Measurements from ENCODE around the gene LRFN5. TPM values are rescaled to one million over a fixed set of nuclear protein-coding genes. Genes with fewer than 3 reads are reported as not detected.
"Not testable (repeated sequence)": the region's sequence is repeated elsewhere in the genome, so short reads cannot be mapped to it uniquely, and the experiment has no call there.

LRFN5 gene
- total RNA-seq, 4 donors from 2014 or later, result 2.9 to 9.3 (median 5.0) TPM

DNA sequence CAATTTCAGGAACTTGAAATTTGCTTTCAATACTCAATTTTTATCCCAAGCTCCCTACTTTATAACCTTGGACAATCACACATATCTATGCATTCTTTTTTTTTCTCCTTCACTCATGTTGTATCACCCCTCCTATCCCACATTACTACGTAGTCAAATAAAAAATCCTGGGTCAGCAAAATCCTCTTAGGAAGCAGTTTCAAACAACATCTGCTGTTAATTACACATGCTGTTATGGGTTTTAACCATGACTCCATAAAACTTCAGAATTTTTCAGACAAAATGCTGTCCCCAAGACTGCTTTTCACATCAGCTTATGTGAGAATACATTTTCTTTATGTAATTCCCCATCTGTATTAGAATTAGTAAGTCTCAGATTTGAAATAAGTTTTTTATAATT, 61.7 kb downstream of the LRFN5 start:
- no peaks in the 10 kb centered on the region for H3K27me3 ChIP-seq
- 73 to 80% methylated on average over 1 of the region's 1 CpG for WGBS, 2 donors (ENCODE audit: low coverage in 1 of 2)
- no peak for ATAC-seq
- H3K4me3 ChIP-seq, result no peak overlapping the region
- no peak for TF ChIP-seq EP300 (IDR thresholded peaks at IDR 0.05)
- TF ChIP-seq POLR2AphosphoS5 (IDR thresholded peaks at IDR 0.05), result no peak
- TF ChIP-seq, protein P1, sequence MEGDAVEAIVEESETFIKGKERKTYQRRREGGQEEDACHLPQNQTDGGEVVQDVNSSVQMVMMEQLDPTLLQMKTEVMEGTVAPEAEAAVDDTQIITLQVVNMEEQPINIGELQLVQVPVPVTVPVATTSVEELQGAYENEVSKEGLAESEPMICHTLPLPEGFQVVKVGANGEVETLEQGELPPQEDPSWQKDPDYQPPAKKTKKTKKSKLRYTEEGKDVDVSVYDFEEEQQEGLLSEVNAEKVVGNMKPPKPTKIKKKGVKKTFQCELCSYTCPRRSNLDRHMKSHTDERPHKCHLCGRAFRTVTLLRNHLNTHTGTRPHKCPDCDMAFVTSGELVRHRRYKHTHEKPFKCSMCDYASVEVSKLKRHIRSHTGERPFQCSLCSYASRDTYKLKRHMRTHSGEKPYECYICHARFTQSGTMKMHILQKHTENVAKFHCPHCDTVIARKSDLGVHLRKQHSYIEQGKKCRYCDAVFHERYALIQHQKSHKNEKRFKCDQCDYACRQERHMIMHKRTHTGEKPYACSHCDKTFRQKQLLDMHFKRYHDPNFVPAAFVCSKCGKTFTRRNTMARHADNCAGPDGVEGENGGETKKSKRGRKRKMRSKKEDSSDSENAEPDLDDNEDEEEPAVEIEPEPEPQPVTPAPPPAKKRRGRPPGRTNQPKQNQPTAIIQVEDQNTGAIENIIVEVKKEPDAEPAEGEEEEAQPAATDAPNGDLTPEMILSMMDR (IDR thresholded peaks at IDR 0.05), result no peak
- no peak for TF ChIP-seq POLR2A (IDR thresholded peaks at IDR 0.05)
- no peaks in the 10 kb centered on the region for H3K4me1 ChIP-seq
- H3K36me3 ChIP-seq, result no peaks in the 10 kb centered on the region
- no peaks in the 10 kb centered on the region for H3K9me3 ChIP-seq
- H3K27ac ChIP-seq, result no peak overlapping the region

DNA sequence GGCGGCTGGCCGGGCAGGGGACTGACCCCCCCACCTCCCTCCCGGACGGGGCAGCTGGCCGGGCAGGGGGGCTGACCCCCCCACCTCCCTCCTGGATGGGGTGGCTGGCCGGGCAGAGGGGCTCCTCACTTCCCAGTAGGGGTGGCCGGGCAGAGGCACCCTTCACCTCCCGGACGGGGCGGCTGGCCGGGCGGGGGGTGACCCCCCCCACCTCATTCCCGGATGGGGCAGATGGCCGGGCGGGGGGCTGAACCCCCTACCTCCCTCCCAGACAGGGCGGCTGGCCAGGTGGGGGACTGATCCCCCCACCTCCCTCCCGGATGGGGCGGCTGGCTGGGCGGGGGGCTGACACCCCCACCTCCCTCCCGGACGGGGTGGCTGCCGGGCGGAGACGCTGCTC, 66.9 kb downstream of the LRFN5 start:
- ATAC-seq, H3K27me3 ChIP-seq, H3K9me3 ChIP-seq, H3K27ac ChIP-seq, H3K4me3 ChIP-seq, H3K4me1 ChIP-seq, H3K36me3 ChIP-seq: not testable (repeated sequence)
- WGBS, 2 donors (ENCODE audit: low coverage in 1 of 2), result no CpG with 5 or more reads among the region's 24 CpGs

DNA sequence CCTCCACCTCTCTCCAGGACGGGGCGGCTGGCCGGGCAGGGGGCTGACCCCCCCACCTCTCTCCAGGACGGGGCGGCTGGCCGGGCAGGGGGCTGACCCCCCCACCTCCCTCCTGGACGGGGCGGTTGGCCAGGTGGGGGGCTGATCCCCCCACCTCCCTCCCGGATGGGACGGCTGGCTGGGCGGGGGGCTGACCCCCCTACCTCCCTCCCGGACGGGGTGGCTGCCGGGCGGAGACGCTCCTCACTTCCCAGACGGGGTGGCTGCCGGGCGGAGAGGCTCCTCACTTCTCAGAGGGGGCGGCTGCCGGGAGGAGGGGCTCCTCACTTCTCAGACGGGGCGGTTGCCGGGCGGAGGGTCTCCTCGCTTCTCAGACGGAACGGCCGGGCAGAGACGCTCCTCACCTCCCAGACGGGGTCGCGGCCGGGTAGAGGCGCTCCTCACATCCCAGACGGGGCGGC, 67.9 kb downstream of the LRFN5 start:
- H3K27me3 ChIP-seq, H3K9me3 ChIP-seq, H3K27ac ChIP-seq, H3K36me3 ChIP-seq, H3K4me1 ChIP-seq, ATAC-seq, H3K4me3 ChIP-seq: not testable (repeated sequence)
- no CpG with 5 or more reads among the region's 37 CpGs for WGBS, 2 donors (ENCODE audit: low coverage in 1 of 2)

DNA sequence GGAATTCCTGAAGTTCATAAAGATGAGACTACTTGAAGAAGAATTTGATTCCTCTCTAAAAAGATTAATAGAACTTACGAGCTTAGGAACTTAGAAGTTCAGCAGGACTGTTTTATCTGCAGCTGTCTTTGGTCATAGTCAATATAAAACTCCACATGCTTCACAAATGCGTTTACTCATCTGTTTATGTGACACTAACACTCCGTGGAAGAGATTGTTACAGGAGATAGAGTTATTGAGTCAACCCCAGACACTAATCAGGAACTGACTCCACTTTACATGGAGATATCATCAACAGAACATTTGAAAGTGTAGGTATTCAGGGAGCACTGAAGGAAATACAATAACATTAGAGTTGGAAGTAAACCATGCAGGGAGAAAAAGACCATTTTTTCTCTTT, 92.8 kb downstream of the LRFN5 start:
- H3K4me3 ChIP-seq, result no peak overlapping the region
- TF ChIP-seq, protein P1 (IDR thresholded peaks at IDR 0.05), result no peak
- TF ChIP-seq POLR2AphosphoS5 (IDR thresholded peaks at IDR 0.05), result no peak
- TF ChIP-seq POLR2A (IDR thresholded peaks at IDR 0.05), result no peak
- TF ChIP-seq EP300 (IDR thresholded peaks at IDR 0.05), result no peak
- H3K9me3 ChIP-seq, result peaks cover 0 to 10% (median 0%) of the 10 kb centered on the region in 3 donors
- WGBS, 2 donors (ENCODE audit: low coverage in 1 of 2), result 40 to 53% methylated on average over 2 to 3 of the region's 3 CpGs
- no peak overlapping the region for H3K27ac ChIP-seq
- no peaks in the 10 kb centered on the region for H3K27me3 ChIP-seq
- H3K36me3 ChIP-seq, result no peaks in the 10 kb centered on the region
- no peak for ATAC-seq
- no peaks in the 10 kb centered on the region for H3K4me1 ChIP-seq

DNA sequence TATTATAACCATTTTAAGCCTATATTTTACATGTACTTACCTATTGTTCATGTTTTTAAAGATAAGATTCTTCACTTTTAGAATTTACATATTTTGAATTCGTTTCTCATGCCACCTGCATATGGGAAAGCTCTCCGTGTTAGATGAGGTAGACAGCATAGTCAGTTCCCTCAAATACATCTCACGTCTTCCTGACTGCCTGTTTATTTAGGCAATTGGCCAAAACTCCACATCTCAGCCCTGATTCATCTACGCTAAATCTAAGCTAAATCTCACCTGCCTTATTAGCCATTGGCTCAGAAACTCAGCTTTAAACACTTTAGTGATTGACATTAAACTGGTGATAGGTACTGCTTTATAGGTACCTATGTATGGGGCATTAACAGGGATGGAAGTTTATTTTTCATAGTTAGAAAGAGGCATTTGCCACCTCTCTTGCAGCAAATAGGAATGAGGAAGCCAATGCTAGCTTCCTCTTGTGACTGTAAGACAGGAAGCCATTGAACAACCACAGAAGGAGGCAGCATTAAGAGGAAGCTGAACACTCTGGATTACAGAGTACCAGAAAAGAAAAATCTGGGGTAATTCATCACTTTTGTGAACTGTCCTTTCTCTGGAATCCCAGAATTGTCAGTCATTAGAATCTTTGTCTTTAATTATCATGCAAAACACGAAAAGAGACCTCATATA, 111.9 kb downstream of the LRFN5 start:
- ATAC-seq, result no peak
- Histone ChIP-seq H3K9me3 (no peaks in the 10 kb centered on the region), H3K36me3 (no peaks in the 10 kb centered on the region), H3K27ac (no peak overlapping the region), H3K4me1 (no peaks in the 10 kb centered on the region), H3K4me3 (no peak overlapping the region), H3K27me3 (no peaks in the 10 kb centered on the region)
- TF ChIP-seq POLR2A (IDR thresholded peaks at IDR 0.05) (no peak), POLR2AphosphoS5 (IDR thresholded peaks at IDR 0.05) (no peak), EP300 (IDR thresholded peaks at IDR 0.05) (no peak)
- TF ChIP-seq, protein P1 (IDR thresholded peaks at IDR 0.05), result no peak
- WGBS, 2 donors (ENCODE audit: low coverage in 1 of 2), result 42 to 45% methylated on average over 5 of the region's 5 CpGs

DNA sequence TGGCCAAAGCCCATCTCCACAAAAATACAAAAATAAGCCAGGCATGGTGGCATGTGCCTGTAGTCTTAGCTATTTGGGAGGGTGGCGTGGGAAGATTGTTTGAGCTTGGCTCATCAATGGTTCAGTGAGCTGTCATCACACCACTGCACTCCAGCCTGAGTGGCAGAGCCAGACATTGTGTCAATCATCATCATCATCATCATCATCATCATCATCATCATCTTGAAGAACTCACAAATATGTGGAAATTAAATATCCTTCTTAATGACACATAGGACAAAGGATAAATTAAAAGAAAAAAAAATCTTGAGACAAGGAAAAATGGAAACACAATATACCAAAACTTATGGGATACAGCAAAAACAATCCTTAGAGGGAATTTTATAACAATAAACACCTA, 132.5 kb downstream of the LRFN5 start:
- no peak for ATAC-seq
- H3K27ac ChIP-seq, result no peak overlapping the region
- TF ChIP-seq POLR2AphosphoS5 (IDR thresholded peaks at IDR 0.05) (no peak), EP300 (IDR thresholded peaks at IDR 0.05) (no peak), POLR2A (IDR thresholded peaks at IDR 0.05) (no peak)
- TF ChIP-seq, protein P1 (IDR thresholded peaks at IDR 0.05), result no peak
- H3K9me3 ChIP-seq, result no peaks in the 10 kb centered on the region
- H3K36me3 ChIP-seq, result no peaks in the 10 kb centered on the region
- 80% methylated on average over 1 of the region's 1 CpG; no CpG with 5 or more reads in 1 of the 2 donors for WGBS, 2 donors (ENCODE audit: low coverage in 1 of 2)
- no peaks in the 10 kb centered on the region for H3K27me3 ChIP-seq
- no peak overlapping the region for H3K4me3 ChIP-seq
- no peaks in the 10 kb centered on the region for H3K4me1 ChIP-seq
